Endothelial cell of umbilical vein (primary cell): Measurements from ENCODE around the gene CARMIL1. TPM values are rescaled to one million over a fixed set of nuclear protein-coding genes. Genes with fewer than 3 reads are reported as not detected.

ENCODE experiments used
- BruUV-seq: library from RNA; stranded (reverse); fragments of 400-500 nt; replicated peaks from 2 replicates; lab custom pipeline; 2021; lab: Mats Ljungman, UMichigan
- CTCF ChIA-PET: fragments of 300-600, 350-600 bp; sonication (Branson Sonifier 250); formaldehyde crosslinking; loops from one replicate; lab custom pipeline; 2021; ENCODE audit warnings: antibody characterized with exemption, inconsistent platforms; lab: Charles Lee
- POLR2A ChIA-PET: fragments of 300-600, 350-600 bp; sonication (Branson Sonifier 250); formaldehyde crosslinking; loops from one replicate; lab custom pipeline; 2021; ENCODE audit warnings: antibody characterized with exemption, inconsistent platforms; lab: Charles Lee
- DNase-seq: peaks from one replicate; pipeline ENCODE4 v3.0.0-alpha.2; 2011; ENCODE audit warnings: low read depth, low spot score
- FAIRE-seq: peaks from 2 replicates; lab custom pipeline; 2011; peaks lifted over from hg19 to GRCh38; lab: Jason Lieb, UNC
- H2AFZ ChIP-seq: 2 replicates; pipeline ENCODE4 v1.6.0; 2012; ENCODE audit warnings: low read depth, low read length, control low read depth, inconsistent platforms
- H3K27ac ChIP-seq: 2 replicates; pipeline ENCODE4 v1.5.1; 2011; ENCODE audit warnings: low read depth, mild to moderate bottlenecking, control low read depth, low read length, moderate library complexity; ENCODE audit not compliant: insufficient read depth
- H3K27me3 ChIP-seq, 2 experiments: 2 replicates each; pipeline versions ENCODE4 v1.6.0 to v1.6.1; 2011; ENCODE audit warnings: low read length in 2 of 2, mixed read lengths in 1 of 2; ENCODE audit not compliant: control insufficient read depth in 2 of 2, insufficient read depth in 2 of 2
- H3K36me3 ChIP-seq, 2 experiments: 2 replicates in 1 of 2; 3 replicates in 1 of 2; pipeline ENCODE4 v1.5.1; 2011; ENCODE audit warnings: low read length in 2 of 2, mild to moderate bottlenecking in 1 of 2, moderate library complexity in 1 of 2; ENCODE audit not compliant: control insufficient read depth in 2 of 2, insufficient read depth in 2 of 2; ENCODE audit errors: extremely low read depth in 1 of 2
- H3K4me1 ChIP-seq: 3 replicates; pipeline ENCODE4 v1.5.1; 2011; ENCODE audit warnings: mild to moderate bottlenecking, low read length; ENCODE audit not compliant: control insufficient read depth, insufficient read depth; ENCODE audit errors: extremely low read depth
- H3K4me2 ChIP-seq: 2 replicates; pipeline ENCODE4 v1.6.1; 2011; ENCODE audit warnings: low read length, control low read depth, mixed read lengths; ENCODE audit not compliant: insufficient read depth
- H3K4me3 ChIP-seq, 3 experiments: fragments of 200-600 bp in 1 of 3; sonication (generic), shearing (Covaris generic) in 1 of 3; replicated peaks in 1 of 3; 2 replicates each; pipeline ENCODE4 v1.5.1; 2011 to 2016; ENCODE audit warnings: control low read depth in 3 of 3, low read length in 3 of 3, mild to moderate bottlenecking in 2 of 3, inconsistent platforms in 1 of 3, low read depth in 1 of 3, moderate library complexity in 1 of 3; ENCODE audit not compliant: insufficient read depth in 1 of 3
- H3K79me2 ChIP-seq: 2 replicates; pipeline ENCODE4 v1.6.0; 2012; ENCODE audit warnings: low read length, inconsistent platforms; ENCODE audit not compliant: control insufficient read depth, insufficient read depth
- H3K9ac ChIP-seq: replicated peaks from 2 replicates; pipeline ENCODE3; 2011; ENCODE audit warnings: low read length, control low read depth; ENCODE audit not compliant: insufficient read depth; ENCODE audit errors: extremely low read depth
- H3K9me1 ChIP-seq: replicated peaks from 3 replicates; pipeline ENCODE4 v1.6.0; 2011; ENCODE audit warnings: mild to moderate bottlenecking, low read length; ENCODE audit not compliant: control insufficient read depth, insufficient read depth; ENCODE audit errors: extremely low read depth
- H3K9me3 ChIP-seq: replicated peaks from 2 replicates; pipeline ENCODE4 v1.5.1; 2012; ENCODE audit warnings: low read length, inconsistent platforms; ENCODE audit not compliant: control insufficient read depth, insufficient read depth
- H4K20me1 ChIP-seq: replicated peaks from 2 replicates; pipeline ENCODE3; 2011; ENCODE audit warnings: mild to moderate bottlenecking, low read length; ENCODE audit not compliant: control insufficient read depth, insufficient read depth; ENCODE audit errors: extremely low read depth
- EZH2 ChIP-seq: IDR thresholded peaks from 2 replicates; pipeline ENCODE4 v1.6.1; 2012; ENCODE audit warnings: borderline replicate concordance, low read depth, mild to moderate bottlenecking, moderate library complexity, low read length, inconsistent platforms; ENCODE audit not compliant: severe bottlenecking
- FOS ChIP-seq: IDR thresholded peaks from 2 replicates; pipeline ENCODE4 v1.6.1; 2011; ENCODE audit warnings: mild to moderate bottlenecking, low read length, moderate library complexity, borderline replicate concordance; ENCODE audit not compliant: insufficient read depth
- GATA2 ChIP-seq: IDR thresholded peaks from 2 replicates; pipeline ENCODE4 v1.7.0; 2011; ENCODE audit warnings: low read depth, mild to moderate bottlenecking, moderate library complexity, mixed read lengths, low read length; ENCODE audit not compliant: insufficient read length, insufficient read depth
- JUN ChIP-seq: IDR thresholded peaks from 2 replicates; pipeline ENCODE4 v1.6.1; 2011; ENCODE audit warnings: borderline replicate concordance, low read depth; ENCODE audit not compliant: insufficient read length, insufficient read depth
- MYC ChIP-seq: IDR thresholded peaks from one replicate; pipeline ENCODE4 v1.6.1; 2011; ENCODE audit warnings: mild to moderate bottlenecking, low read depth, low read length
- POLR2A ChIP-seq: IDR thresholded peaks from 2 replicates; pipeline ENCODE4 v1.6.1; 2012; ENCODE audit warnings: low read depth, mild to moderate bottlenecking, control low read depth, low read length
- POLR2AphosphoS5 ChIP-seq: IDR thresholded peaks from 2 replicates; pipeline ENCODE4 v1.6.1; 2012; ENCODE audit warnings: low read depth, mild to moderate bottlenecking, control low read depth, low read length, moderate library complexity; ENCODE audit not compliant: insufficient read depth
- dilution Hi-C: fragments of 300-500 bp; cut with MboI; formaldehyde crosslinking; loops from one replicate; pipeline ENCODE4 v1.15.0; 2019; ENCODE audit warnings: low sequenced_read_pairs; ENCODE audit not compliant: extremely low pct_ligation_motif_present
- intact Hi-C: fragments of 100-400 bp; cut with micrococcal nuclease; formaldehyde crosslinking; loops from one replicate; pipeline ENCODE4 v1.10.0; 2022
- polyA plus RNA-seq, 4 experiments: library from polyadenylated mRNA; depleted of rRNA in 3 of 4; stranded (reverse) in 3 of 4; unstranded in 1 of 4; fragments of >200 nt; gene quantifications; 2 replicates each; pipeline versions ENCODE4 v1.2.1 to v1.2.3, GENCODE V29; 2011 to 2012; ENCODE audit warnings: missing spikeins in 1 of 4
- total RNA-seq: library from RNA; stranded (reverse); gene quantifications from 2 replicates; pipeline ENCODE4 v1.2.3, GENCODE V29; 2021
- TF ChIP-seq, protein P1 (sequence below): IDR thresholded peaks from 2 replicates; pipeline ENCODE4 v1.6.1; 2011; ENCODE audit not compliant: insufficient read depth, insufficient read length
- TF ChIP-seq, protein P2 (sequence below), 2 donors: IDR thresholded peaks; 1 replicate in 1 of 2; 2 replicates in 1 of 2; pipeline ENCODE4 v1.5.1; 2011; ENCODE audit warnings: low read length in 2 of 2, mild to moderate bottlenecking in 2 of 2, moderate library complexity in 2 of 2, control low read depth in 1 of 2, inconsistent platforms in 1 of 2, low read depth in 1 of 2; ENCODE audit not compliant: insufficient read depth in 1 of 2; ENCODE audit errors: extremely low read depth in 1 of 2

Gene CARMIL1
- total and polyA plus RNA-seq, 2 donors (not counting 3 experiments of a cell fraction or from before 2014, with no cell fraction given), result 1.3 to 8.7 TPM

DNA sequence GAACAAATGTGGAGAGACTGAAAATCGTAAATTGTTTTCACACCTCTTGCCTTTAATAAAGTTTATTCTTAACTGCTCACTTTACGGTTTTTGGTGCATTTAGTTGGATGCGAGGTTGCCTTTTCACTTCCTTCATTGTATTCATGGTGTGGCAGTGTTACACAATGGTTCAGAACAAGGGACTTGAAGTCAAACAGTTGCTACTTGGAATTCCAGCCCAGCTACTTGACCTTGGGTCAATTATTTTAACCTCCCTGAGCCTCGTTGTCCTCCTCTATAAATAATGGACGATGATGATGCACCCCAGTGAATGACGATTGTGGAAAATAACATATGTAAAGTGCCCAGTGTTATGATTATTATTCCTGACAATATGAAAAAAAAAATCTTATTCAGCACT lies 72.3 kb downstream of the CARMIL1 start:
- FAIRE-seq, result no peak
- H3K9me3 ChIP-seq, result no peaks in the 10 kb centered on the region

More for the DNA sequence above, 72.3 kb downstream of the CARMIL1 start:
- no peak for TF ChIP-seq JUN
- no peak for TF ChIP-seq EZH2
- no peak for TF ChIP-seq FOS
- no peak for TF ChIP-seq GATA2
- no peak for TF ChIP-seq POLR2AphosphoS5
- TF ChIP-seq, protein P1, sequence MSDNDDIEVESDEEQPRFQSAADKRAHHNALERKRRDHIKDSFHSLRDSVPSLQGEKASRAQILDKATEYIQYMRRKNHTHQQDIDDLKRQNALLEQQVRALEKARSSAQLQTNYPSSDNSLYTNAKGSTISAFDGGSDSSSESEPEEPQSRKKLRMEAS, result no peak
- TF ChIP-seq POLR2A, result no peak
- no peak for TF ChIP-seq MYC
- TF ChIP-seq, protein P2, sequence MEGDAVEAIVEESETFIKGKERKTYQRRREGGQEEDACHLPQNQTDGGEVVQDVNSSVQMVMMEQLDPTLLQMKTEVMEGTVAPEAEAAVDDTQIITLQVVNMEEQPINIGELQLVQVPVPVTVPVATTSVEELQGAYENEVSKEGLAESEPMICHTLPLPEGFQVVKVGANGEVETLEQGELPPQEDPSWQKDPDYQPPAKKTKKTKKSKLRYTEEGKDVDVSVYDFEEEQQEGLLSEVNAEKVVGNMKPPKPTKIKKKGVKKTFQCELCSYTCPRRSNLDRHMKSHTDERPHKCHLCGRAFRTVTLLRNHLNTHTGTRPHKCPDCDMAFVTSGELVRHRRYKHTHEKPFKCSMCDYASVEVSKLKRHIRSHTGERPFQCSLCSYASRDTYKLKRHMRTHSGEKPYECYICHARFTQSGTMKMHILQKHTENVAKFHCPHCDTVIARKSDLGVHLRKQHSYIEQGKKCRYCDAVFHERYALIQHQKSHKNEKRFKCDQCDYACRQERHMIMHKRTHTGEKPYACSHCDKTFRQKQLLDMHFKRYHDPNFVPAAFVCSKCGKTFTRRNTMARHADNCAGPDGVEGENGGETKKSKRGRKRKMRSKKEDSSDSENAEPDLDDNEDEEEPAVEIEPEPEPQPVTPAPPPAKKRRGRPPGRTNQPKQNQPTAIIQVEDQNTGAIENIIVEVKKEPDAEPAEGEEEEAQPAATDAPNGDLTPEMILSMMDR (IDR thresholded peaks at IDR 0.05; ENCODE audit: extremely low read depth in 1 of 2, insufficient read depth in 1 of 2, low read depth in 1 of 2, low read length in 2 of 2), result no peak
- Histone ChIP-seq H3K9me1 (no peaks in the 10 kb centered on the region), H3K4me1 (no peaks in the 10 kb centered on the region), H3K36me3 (no peaks in the 10 kb centered on the region), H3K9ac (no peak overlapping the region), H3K79me2 (no peaks in the 10 kb centered on the region), H3K27me3 (no peaks in the 10 kb centered on the region), H4K20me1 (no peaks in the 10 kb centered on the region), H3K4me3 (no peak overlapping the region), H2AFZ (no peak overlapping the region), H3K4me2 (no peak overlapping the region), H3K27ac (no peak overlapping the region)
- dilution Hi-C loops (no loop called here), intact Hi-C loops (no loop called here)
- ChIA-PET CTCF (no interaction called here), POLR2A (no interaction called here)
- DNase-seq, result no peak
- BruUV-seq, result no TSS peak
